GM12878 (cell line): ENCODE results near the gene CCDC47. TPM values are rescaled to one million over a fixed set of nuclear protein-coding genes. Genes with fewer than 3 reads are reported as not detected.

ENCODE experiments used
- CBX5 ChIP-seq: sonication (generic); IDR thresholded peaks from 2 replicates; pipeline ENCODE4 v1.6.1; 2016; ENCODE audit warnings: low read depth, moderate library complexity, mild to moderate bottlenecking, inconsistent platforms
- CREM ChIP-seq: IDR thresholded peaks from 2 replicates; pipeline ENCODE4 v1.6.1; 2014; ENCODE audit warnings: antibody characterized with exemption, low read depth
- IKZF2 ChIP-seq, 2 experiments: fragments of 450-650 bp; IDR thresholded peaks; 2 replicates each; pipeline ENCODE4 v1.6.1; 2017; ENCODE audit warnings: mild to moderate bottlenecking in 2 of 2, moderate library complexity in 2 of 2
- IRF4 ChIP-seq: IDR thresholded peaks from 2 replicates; pipeline ENCODE4 v1.6.1; 2011; ENCODE audit warnings: low read depth, low read length
- JUNB ChIP-seq: IDR thresholded peaks from 2 replicates; pipeline ENCODE4 v1.6.1; 2016; ENCODE audit warnings: antibody characterized with exemption, mild to moderate bottlenecking
- MEF2A ChIP-seq: IDR thresholded peaks from 2 replicates; pipeline ENCODE4 v1.6.1; 2011; ENCODE audit warnings: low read depth, mild to moderate bottlenecking, low read length, moderate library complexity; ENCODE audit not compliant: insufficient read depth
- MXI1 ChIP-seq: fragments of 150-350 bp; IDR thresholded peaks from 2 replicates; pipeline ENCODE4 v1.6.1; 2011; ENCODE audit warnings: low read depth, mild to moderate bottlenecking, inconsistent platforms, low read length, improper control_type of control experiment
- MYB ChIP-seq: fragments of 150-350 bp; IDR thresholded peaks from 2 replicates; pipeline ENCODE4 v1.6.1; 2014; ENCODE audit warnings: mild to moderate bottlenecking, low read depth, low read length, borderline replicate concordance
- NBN ChIP-seq: fragments of 450-650 bp; IDR thresholded peaks from 2 replicates; pipeline ENCODE4 v1.6.1; 2016
- NFXL1 ChIP-seq: fragments of 450-650 bp; IDR thresholded peaks from 2 replicates; pipeline ENCODE4 v1.6.1; 2017; ENCODE audit warnings: antibody characterized with exemption, mild to moderate bottlenecking, borderline replicate concordance
- NR2C1 ChIP-seq: fragments of 450-650 bp; IDR thresholded peaks from 2 replicates; pipeline ENCODE4 v1.6.1; 2017; ENCODE audit warnings: antibody characterized with exemption, mild to moderate bottlenecking, moderate library complexity
- NR2F1 ChIP-seq: fragments of 450-650 bp; conservative IDR thresholded peaks from 2 replicates; pipeline ENCODE4 v1.6.1; 2017; ENCODE audit warnings: mild to moderate bottlenecking
- POLR2A ChIP-seq: IDR thresholded peaks from 2 replicates; pipeline ENCODE4 v1.6.1; 2011; ENCODE audit warnings: low read depth, mild to moderate bottlenecking, low read length
- POU2F2 ChIP-seq: IDR thresholded peaks from 3 replicates; pipeline ENCODE4 v1.6.1; 2011; ENCODE audit warnings: low read depth, mild to moderate bottlenecking, low read length, borderline replicate concordance
- RB1 ChIP-seq: fragments of 450-650 bp; formaldehyde crosslinking; IDR thresholded peaks from 2 replicates; pipeline ENCODE4 v1.6.1; 2017; ENCODE audit warnings: mild to moderate bottlenecking, borderline replicate concordance
- RFX5 ChIP-seq: IDR thresholded peaks from 2 replicates; pipeline ENCODE4 v1.6.1; 2011; ENCODE audit warnings: low read depth, low read length, improper control_type of control experiment
- RUNX3 ChIP-seq: IDR thresholded peaks from 2 replicates; pipeline ENCODE4 v1.6.1; 2012; ENCODE audit warnings: low read length, inconsistent platforms
- SMARCA5 ChIP-seq: fragments of 450-650 bp; IDR thresholded peaks from 2 replicates; pipeline ENCODE4 v1.6.1; 2017; ENCODE audit warnings: mild to moderate bottlenecking
- SP1 ChIP-seq: IDR thresholded peaks from one replicate; pipeline ENCODE4 v1.6.1; 2011; ENCODE audit warnings: low read depth, low read length
- SREBF2 ChIP-seq: IDR thresholded peaks from 2 replicates; pipeline ENCODE4 v1.6.1; 2012; ENCODE audit warnings: mild to moderate bottlenecking, low read length
- SUPT20H ChIP-seq: IDR thresholded peaks from 2 replicates; pipeline ENCODE4 v1.6.1; 2011; ENCODE audit warnings: low read depth, mild to moderate bottlenecking, low read length, moderate library complexity, borderline replicate concordance; ENCODE audit not compliant: control insufficient read depth
- ZNF207 ChIP-seq: fragments of 450-650 bp; IDR thresholded peaks from 2 replicates; pipeline ENCODE4 v1.6.1; 2014; ENCODE audit warnings: antibody characterized with exemption, mild to moderate bottlenecking, borderline replicate concordance
- polyA plus RNA-seq, 11 experiments: library from polyadenylated mRNA; depleted of rRNA in 4 of 11; unstranded in 6 of 11; stranded (reverse) in 5 of 11; fragments of >200 nt; fragmentation: Nextera tagmentation in 4 of 11; fragmentation: Illumina TruSeq in 1 of 11; extraction: Ambion mirVana in 4 of 11; extraction: Trizol in 1 of 11; gene quantifications; 1 replicate in 1 of 11; 2 replicates in 10 of 11; pipeline versions ENCODE4 v1.2.1 to v1.2.3, GENCODE V29; 2011 to 2016; ENCODE audit warnings: inconsistent platforms in 2 of 11, missing spikeins in 2 of 11, low read depth in 1 of 11
- total RNA-seq, 4 experiments: library from RNA; depleted of rRNA in 3 of 4; stranded (reverse); fragments of >200 nt in 3 of 4; fragmentation: Illumina TruSeq in 1 of 4; extraction: Trizol in 1 of 4; gene quantifications; 2 replicates each; pipeline versions ENCODE4 v1.2.1 to v1.2.3, GENCODE V29; 2013 to 2021
- TF ChIP-seq, protein P1 (sequence below): fragments of 450-650 bp; formaldehyde crosslinking; IDR thresholded peaks from 2 replicates; pipeline ENCODE4 v1.4.0; 2022; ENCODE audit warnings: mild to moderate bottlenecking, moderate library complexity
- TF ChIP-seq, protein P2 (sequence below): fragments of 450-650 bp; IDR thresholded peaks from 2 replicates; pipeline ENCODE4 v1.6.1; 2017; ENCODE audit warnings: low read depth, mild to moderate bottlenecking, moderate library complexity
- TF ChIP-seq, protein P3 (sequence below): fragments of 450-650 bp; IDR thresholded peaks from 2 replicates; pipeline ENCODE4 v1.6.1; 2018; ENCODE audit warnings: mild to moderate bottlenecking, low read depth, moderate library complexity; ENCODE audit not compliant: partially characterized antibody

CCDC47 gene
- total and polyA plus RNA-seq, 10 of the 15 experiments (the other 5 are each of a cell fraction or from before 2014, with no cell fraction given), result 13.6 to 81.4 (median 58.9) TPM

DNA sequence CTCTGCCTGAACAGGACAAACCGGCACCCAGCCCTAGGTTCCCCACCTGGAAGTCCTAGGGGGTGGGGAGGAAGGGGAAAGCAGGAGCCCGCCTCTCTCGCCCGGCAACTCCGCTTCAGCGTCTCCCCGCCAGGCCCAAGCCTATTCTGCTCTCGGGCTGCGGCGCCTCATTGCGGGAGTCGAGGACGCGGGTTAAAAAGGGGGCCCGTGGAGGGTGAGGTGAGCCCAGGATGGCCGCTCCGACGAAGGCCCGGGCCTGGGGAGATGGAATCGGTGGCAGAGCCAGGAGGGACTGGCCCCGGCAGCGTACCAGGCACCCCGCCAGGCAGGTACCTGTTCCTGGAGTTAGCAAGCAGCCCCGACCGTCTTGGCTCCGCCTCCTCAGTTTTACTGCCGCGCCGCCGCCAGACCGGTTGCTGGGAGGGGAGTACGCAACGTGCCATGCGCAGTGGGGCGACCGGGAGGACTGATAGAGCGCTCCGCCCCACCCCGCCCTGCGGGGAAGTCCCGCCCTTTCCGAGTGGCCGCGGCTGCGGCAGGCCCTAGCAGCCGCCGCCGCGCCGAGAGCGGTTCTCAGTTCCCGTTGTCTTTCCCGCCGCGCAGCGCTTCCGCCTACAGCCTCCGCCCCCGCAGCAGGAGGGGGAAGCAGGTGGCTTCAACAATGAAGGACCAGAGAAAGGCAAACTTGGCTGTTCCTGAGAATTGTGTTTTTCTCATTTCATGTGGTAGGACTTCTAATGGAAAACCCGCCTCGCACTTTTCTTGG lies 31.8 kb downstream of the CCDC47 start, which contains the start of gene STRADA (continued):
- TF ChIP-seq RUNX3 (peak; percentile 80), MXI1 (peak; percentile 83), NFXL1 (no peak), CREM (peak; percentile 37; the same call in 1 of the 2 replicates), IKZF2 (IDR thresholded peaks at IDR 0.05) (peak; percentile 86 to 90), CBX5 (peak; percentile 35; the same call in 1 of the 2 replicates), SUPT20H (no peak), JUNB (no peak), SP1 (peak; percentile 73), POLR2A (peak; percentile 98), RFX5 (0 out of 2 replicates have a peak, but pooled peaks have one; percentile 15), ZNF207 (peak; percentile 56), NBN (peak; percentile 74), SREBF2 (no peak), IRF4 (peak; percentile 76), NR2F1 (0 out of 2 replicates have a peak, but pooled peaks have one; percentile 7), NR2C1 (0 out of 2 replicates have a peak, but pooled peaks have one; percentile 18), SMARCA5 (peak; percentile 98), POU2F2 (peak; percentile 49; the same call in 2 of the 3 replicates), MEF2A (0 out of 2 replicates have a peak, but pooled peaks have one; percentile 33), RB1 (peak; percentile 93), MYB (no peak)
- TF ChIP-seq, protein P1, sequence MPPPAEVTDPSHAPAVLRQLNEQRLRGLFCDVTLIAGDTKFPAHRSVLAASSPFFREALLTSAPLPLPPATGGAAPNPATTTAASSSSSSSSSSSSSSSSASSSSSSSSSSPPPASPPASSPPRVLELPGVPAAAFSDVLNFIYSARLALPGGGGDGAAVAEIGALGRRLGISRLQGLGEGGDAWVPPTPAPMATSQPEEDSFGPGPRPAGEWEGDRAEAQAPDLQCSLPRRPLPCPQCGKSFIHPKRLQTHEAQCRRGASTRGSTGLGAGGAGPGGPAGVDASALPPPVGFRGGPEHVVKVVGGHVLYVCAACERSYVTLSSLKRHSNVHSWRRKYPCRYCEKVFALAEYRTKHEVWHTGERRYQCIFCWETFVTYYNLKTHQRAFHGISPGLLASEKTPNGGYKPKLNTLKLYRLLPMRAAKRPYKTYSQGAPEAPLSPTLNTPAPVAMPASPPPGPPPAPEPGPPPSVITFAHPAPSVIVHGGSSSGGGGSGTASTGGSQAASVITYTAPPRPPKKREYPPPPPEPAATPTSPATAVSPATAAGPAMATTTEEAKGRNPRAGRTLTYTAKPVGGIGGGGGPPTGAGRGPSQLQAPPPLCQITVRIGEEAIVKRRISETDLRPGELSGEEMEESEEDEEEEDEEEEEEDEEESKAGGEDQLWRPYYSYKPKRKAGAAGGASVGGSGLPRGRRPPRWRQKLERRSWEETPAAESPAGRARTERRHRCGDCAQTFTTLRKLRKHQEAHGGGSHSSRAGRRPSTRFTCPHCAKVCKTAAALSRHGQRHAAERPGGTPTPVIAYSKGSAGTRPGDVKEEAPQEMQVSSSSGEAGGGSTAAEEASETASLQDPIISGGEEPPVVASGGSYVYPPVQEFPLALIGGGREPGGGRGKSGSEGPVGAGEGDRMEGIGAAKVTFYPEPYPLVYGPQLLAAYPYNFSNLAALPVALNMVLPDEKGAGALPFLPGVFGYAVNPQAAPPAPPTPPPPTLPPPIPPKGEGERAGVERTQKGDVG (CRISPR knock-in tag), result 0 out of 2 replicates have a peak, but pooled peaks have one; percentile 57
- TF ChIP-seq, protein P2, sequence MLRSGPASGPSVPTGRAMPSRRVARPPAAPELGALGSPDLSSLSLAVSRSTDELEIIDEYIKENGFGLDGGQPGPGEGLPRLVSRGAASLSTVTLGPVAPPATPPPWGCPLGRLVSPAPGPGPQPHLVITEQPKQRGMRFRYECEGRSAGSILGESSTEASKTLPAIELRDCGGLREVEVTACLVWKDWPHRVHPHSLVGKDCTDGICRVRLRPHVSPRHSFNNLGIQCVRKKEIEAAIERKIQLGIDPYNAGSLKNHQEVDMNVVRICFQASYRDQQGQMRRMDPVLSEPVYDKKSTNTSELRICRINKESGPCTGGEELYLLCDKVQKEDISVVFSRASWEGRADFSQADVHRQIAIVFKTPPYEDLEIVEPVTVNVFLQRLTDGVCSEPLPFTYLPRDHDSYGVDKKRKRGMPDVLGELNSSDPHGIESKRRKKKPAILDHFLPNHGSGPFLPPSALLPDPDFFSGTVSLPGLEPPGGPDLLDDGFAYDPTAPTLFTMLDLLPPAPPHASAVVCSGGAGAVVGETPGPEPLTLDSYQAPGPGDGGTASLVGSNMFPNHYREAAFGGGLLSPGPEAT, result peak; percentile 90
- TF ChIP-seq, protein P3, sequence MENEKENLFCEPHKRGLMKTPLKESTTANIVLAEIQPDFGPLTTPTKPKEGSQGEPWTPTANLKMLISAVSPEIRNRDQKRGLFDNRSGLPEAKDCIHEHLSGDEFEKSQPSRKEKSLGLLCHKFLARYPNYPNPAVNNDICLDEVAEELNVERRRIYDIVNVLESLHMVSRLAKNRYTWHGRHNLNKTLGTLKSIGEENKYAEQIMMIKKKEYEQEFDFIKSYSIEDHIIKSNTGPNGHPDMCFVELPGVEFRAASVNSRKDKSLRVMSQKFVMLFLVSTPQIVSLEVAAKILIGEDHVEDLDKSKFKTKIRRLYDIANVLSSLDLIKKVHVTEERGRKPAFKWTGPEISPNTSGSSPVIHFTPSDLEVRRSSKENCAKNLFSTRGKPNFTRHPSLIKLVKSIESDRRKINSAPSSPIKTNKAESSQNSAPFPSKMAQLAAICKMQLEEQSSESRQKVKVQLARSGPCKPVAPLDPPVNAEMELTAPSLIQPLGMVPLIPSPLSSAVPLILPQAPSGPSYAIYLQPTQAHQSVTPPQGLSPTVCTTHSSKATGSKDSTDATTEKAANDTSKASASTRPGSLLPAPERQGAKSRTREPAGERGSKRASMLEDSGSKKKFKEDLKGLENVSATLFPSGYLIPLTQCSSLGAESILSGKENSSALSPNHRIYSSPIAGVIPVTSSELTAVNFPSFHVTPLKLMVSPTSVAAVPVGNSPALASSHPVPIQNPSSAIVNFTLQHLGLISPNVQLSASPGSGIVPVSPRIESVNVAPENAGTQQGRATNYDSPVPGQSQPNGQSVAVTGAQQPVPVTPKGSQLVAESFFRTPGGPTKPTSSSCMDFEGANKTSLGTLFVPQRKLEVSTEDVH, result peak; percentile 85
